GM12873 (cell line): ENCODE data around the gene SCGB1A1.

Source experiments
- TF ChIP-seq, protein P1 (sequence below): IDR thresholded peaks from 2 replicates; pipeline ENCODE4 v1.5.1; 2012; ENCODE audit warnings: low read depth, mild to moderate bottlenecking, moderate library complexity, low read length, control low read depth; ENCODE audit not compliant: insufficient read depth; ENCODE audit errors: missing control alignments

SCGB1A1 gene

DNA sequence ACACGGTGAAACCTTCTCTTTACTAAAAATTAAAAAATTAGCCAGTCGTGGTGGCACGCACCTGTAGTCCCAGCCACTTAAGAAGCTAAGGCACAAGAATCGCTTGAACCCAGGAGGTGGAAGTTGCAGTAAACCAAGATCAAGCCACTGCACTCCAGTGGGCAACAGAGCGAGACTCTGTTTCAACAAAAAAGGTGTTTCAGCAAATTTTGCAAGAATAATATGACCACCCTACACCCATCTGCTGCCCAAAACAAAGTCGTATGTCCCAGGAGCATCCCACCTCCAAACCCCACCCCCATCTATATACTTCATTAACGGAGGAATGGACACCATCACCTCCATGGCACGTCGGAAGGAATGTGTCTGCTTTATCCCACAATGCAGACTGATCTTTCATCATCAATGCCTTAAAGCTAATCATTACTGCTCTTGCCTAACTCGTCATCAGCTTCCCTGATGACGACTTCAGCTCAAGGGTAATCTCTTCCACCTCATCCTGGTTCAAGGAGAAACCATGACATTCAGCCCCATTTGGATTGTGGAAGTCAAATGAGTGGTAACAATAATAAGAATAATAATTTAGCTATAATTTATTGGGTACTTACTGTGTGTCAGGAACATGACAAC, 34.1 kb downstream of the SCGB1A1 start:
- TF ChIP-seq, protein P1, sequence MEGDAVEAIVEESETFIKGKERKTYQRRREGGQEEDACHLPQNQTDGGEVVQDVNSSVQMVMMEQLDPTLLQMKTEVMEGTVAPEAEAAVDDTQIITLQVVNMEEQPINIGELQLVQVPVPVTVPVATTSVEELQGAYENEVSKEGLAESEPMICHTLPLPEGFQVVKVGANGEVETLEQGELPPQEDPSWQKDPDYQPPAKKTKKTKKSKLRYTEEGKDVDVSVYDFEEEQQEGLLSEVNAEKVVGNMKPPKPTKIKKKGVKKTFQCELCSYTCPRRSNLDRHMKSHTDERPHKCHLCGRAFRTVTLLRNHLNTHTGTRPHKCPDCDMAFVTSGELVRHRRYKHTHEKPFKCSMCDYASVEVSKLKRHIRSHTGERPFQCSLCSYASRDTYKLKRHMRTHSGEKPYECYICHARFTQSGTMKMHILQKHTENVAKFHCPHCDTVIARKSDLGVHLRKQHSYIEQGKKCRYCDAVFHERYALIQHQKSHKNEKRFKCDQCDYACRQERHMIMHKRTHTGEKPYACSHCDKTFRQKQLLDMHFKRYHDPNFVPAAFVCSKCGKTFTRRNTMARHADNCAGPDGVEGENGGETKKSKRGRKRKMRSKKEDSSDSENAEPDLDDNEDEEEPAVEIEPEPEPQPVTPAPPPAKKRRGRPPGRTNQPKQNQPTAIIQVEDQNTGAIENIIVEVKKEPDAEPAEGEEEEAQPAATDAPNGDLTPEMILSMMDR = no peak

DNA sequence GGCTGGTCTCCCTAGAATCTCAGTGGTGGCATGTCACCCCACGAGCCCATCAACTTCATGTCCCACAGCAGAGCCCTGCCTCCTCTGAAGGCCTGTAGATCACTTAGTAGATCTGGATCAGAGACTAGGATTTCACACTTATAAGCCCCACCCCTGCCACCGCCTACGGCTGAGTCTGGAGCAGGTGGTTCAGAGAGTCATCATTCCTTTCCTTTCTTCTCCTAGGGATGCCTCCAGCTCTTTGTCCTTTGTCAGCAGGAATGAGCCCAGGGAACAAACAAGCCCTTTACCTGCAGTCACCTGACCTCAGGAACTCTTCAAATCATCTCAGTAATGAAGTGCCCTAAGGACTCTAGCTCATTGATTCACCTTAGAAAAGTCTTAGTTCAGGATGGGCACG, 37.8 kb downstream of the SCGB1A1 start:
- TF ChIP-seq, protein P1 = no peak

DNA sequence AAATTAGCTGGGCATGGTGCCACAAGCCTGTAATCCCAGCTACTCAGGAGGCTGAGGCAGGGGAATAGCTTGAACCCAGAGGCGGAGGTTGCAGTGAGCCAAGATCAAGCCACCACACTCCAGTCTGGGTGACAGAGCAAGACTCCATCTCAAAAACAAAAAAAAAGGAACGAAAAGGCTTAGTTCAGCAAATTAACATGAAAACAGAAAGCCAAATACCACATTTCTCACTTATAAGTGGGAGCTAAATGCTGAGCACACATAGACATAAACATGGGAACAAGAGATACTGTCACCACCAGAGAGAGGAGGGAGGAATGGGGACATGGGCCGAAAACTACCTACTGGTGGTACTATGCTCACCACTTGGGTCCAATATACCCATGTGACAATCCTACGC, 38.6 kb downstream of the SCGB1A1 start:
- TF ChIP-seq, protein P1 = no peak

GRCh38 chr11:62458212-62459002, 39.6 kb downstream of the SCGB1A1 start:
- TF ChIP-seq, protein P1 = no peak

- TF ChIP-seq, protein P1 = no peak
These were observed 40.2 kb downstream of the SCGB1A1 start for GRCh38 chr11:62459080-62459479.

GRCh38 chr11:62461740-62462507, 43.1 kb downstream of the SCGB1A1 start:
- TF ChIP-seq, protein P1 = no peak

- TF ChIP-seq, protein P1 = no peak
These were observed 43.7 kb downstream of the SCGB1A1 start for GRCh38 chr11:62462508-62462892.
